HG03460 (cell line): ENCODE results near the gene KCNIP2.
A peak's percentile ranks its signal among the peaks of the same experiment; 100 is the strongest.
"Not testable (repeated sequence)": the region's sequence is repeated elsewhere in the genome, so short reads cannot be mapped to it uniquely, and the experiment has no call there.

ENCODE experiments used
- ATAC-seq: cut with Tn5 transposase; IDR thresholded peaks from one replicate; pipeline ENCODE4 v1.9.1; 2021; ENCODE audit not compliant: unreplicated experiment

The KCNIP2 gene

GRCh38 chr10:101828766-101829551, 14.6 kb downstream of the KCNIP2 start:
- ATAC-seq, result no peak

GRCh38 chr10:101827919-101828600, 15.5 kb downstream of the KCNIP2 start:
- ATAC-seq, result no peak

GRCh38 chr10:101826852-101827434, 16.7 kb downstream of the KCNIP2 start:
- no peak for ATAC-seq

- no peak for ATAC-seq
These were observed 18.9 kb downstream of the KCNIP2 start for GRCh38 chr10:101824736-101825135.

GRCh38 chr10:101818872-101819633, 24.5 kb downstream of the KCNIP2 start:
- ATAC-seq, result peak; percentile 16

GRCh38 chr10:101818119-101818871, 25.3 kb downstream of the KCNIP2 start, which contains the start of gene OGA:
Gene OGA (minus strand): TSS chr10:101818444. CDS start chr10:101818022, 422 bp downstream.
- ATAC-seq, result peak; percentile 83

GRCh38 chr10:101817337-101818118, 26.1 kb downstream of the KCNIP2 start:
- ATAC-seq, result no peak

GRCh38 chr10:101816913-101817336, 26.7 kb downstream of the KCNIP2 start:
- ATAC-seq, result no peak

GRCh38 chr10:101816376-101816775, 27.2 kb downstream of the KCNIP2 start:
- no peak for ATAC-seq

GRCh38 chr10:101814466-101815071, 29.0 kb downstream of the KCNIP2 start:
- ATAC-seq, result no peak

GRCh38 chr10:101812606-101813005, 31.0 kb downstream of the KCNIP2 start:
- ATAC-seq, result no peak

- no peak for ATAC-seq
These were observed 36.4 kb downstream of the KCNIP2 start for GRCh38 chr10:101807158-101807557.

GRCh38 chr10:101803511-101803910, 40.1 kb downstream of the KCNIP2 start:
- no peak for ATAC-seq

GRCh38 chr10:101797403-101798059, 46.1 kb downstream of the KCNIP2 start:
- no peak for ATAC-seq

- ATAC-seq, result no peak
These were observed 50.1 kb downstream of the KCNIP2 start for GRCh38 chr10:101793526-101793925.

- no peak for ATAC-seq
These were observed 53.9 kb downstream of the KCNIP2 start for GRCh38 chr10:101789686-101790085.

- not testable (repeated sequence) for ATAC-seq
These were observed 54.4 kb downstream of the KCNIP2 start for GRCh38 chr10:101789231-101789630.

GRCh38 chr10:101785801-101786200, 57.8 kb downstream of the KCNIP2 start:
- ATAC-seq, result no peak

- no peak for ATAC-seq
These were observed 59.0 kb downstream of the KCNIP2 start for GRCh38 chr10:101784558-101784957.
